ENCODE results near the gene CBX3. TPM values are rescaled to one million over a fixed set of nuclear protein-coding genes. Genes with fewer than 3 reads are reported as not detected.
"Not testable (repeated sequence)": the region's sequence is repeated elsewhere in the genome, so short reads cannot be mapped to it uniquely, and the experiment has no call there.

Gene CBX3
- total RNA-seq = 98.7 to 132 TPM (median 102 TPM) in 3 replicates
- long read RNA-seq, transcript CBX3-201 (6 exons, 2,128 nt) = minor isoform, 9 of 178 reads
- long read RNA-seq, transcript CBX3-202 (6 exons, 1,857 nt) = major isoform, 136 of 178 reads
- long read RNA-seq, partial matches to known transcripts = 8 of 178 reads
- long read RNA-seq, other reads (novel, unspliced or antisense) = 22 of 178 reads

GRCh38 chr7:26201247-26202018 is at the start of gene CBX3:
CBX3 (plus strand) TSS chr7:26201745; CDS start chr7:26202999, 1,254 bp downstream.
- Mint-ChIP-seq H3K4me3 (ENCODE audit: unreplicated experiment) (peak within 1 kb of the TSS; percentile 99), H3K9me3 (ENCODE audit: low read depth) (no peaks in the 10 kb centered on the region), H3K4me1 (ENCODE audit: low read depth) (peaks cover 48% of the 10 kb centered on the region), H3K27me3 (ENCODE audit: low read depth) (no peaks in the 10 kb centered on the region), H3K36me3 (ENCODE audit: low read depth) (peaks cover 34% of the 10 kb centered on the region), H3K27ac (ENCODE audit: unreplicated experiment) (peak within 1 kb of the TSS; percentile 100)
- TF ChIP-seq, protein P1, sequence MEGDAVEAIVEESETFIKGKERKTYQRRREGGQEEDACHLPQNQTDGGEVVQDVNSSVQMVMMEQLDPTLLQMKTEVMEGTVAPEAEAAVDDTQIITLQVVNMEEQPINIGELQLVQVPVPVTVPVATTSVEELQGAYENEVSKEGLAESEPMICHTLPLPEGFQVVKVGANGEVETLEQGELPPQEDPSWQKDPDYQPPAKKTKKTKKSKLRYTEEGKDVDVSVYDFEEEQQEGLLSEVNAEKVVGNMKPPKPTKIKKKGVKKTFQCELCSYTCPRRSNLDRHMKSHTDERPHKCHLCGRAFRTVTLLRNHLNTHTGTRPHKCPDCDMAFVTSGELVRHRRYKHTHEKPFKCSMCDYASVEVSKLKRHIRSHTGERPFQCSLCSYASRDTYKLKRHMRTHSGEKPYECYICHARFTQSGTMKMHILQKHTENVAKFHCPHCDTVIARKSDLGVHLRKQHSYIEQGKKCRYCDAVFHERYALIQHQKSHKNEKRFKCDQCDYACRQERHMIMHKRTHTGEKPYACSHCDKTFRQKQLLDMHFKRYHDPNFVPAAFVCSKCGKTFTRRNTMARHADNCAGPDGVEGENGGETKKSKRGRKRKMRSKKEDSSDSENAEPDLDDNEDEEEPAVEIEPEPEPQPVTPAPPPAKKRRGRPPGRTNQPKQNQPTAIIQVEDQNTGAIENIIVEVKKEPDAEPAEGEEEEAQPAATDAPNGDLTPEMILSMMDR (IDR thresholded peaks at IDR 0.05) = no peak
- peak; percentile 96 for DNase-seq (ENCODE audit: low spot score)

- TF ChIP-seq, protein P1 (IDR thresholded peaks at IDR 0.05) = peak; percentile 35
- H3K4me1 Mint-ChIP-seq (ENCODE audit: low read depth) = peaks cover 24% of the 10 kb centered on the region
- H3K9me3 Mint-ChIP-seq (ENCODE audit: low read depth) = no peaks in the 10 kb centered on the region
- no peak for DNase-seq (ENCODE audit: low spot score)
- H3K27ac Mint-ChIP-seq (ENCODE audit: unreplicated experiment) = no peak within 1 kb of the TSS
- H3K27me3 Mint-ChIP-seq (ENCODE audit: low read depth) = peaks cover 32% of the 10 kb centered on the region
- H3K4me3 Mint-ChIP-seq (ENCODE audit: unreplicated experiment) = peak within 1 kb of the TSS; percentile 58
- H3K36me3 Mint-ChIP-seq (ENCODE audit: low read depth) = peaks cover 4% of the 10 kb centered on the region
Measured at GRCh38 chr7:26151953-26152781, 49.4 kb upstream of the CBX3 start, which contains the start of gene NFE2L3. NFE2L3 (plus strand) TSS chr7:26152198; CDS start chr7:26152499, 301 bp downstream.

DNA sequence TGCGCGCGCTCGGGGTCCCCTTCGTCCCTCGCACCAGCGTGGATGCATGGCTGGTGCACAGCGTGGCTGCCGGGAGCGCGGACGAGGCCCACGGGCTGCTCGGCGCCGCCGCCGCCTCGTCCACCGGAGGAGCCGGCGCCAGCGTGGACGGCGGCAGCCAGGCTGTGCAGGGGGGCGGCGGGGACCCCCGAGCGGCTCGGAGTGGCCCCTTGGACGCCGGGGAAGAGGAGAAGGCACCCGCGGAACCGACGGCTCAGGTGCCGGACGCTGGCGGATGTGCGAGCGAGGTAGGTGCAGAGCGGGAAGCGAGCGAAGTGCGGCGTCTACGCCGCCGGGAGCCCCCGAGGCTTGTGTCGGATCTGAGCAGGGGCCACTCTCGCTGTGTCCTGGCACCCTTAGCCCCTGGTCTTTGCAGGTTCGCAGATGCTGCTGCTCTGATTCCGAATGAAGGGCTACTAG is 48.7 kb upstream of the CBX3 start:
- peaks cover 24% of the 10 kb centered on the region for H3K4me1 Mint-ChIP-seq (ENCODE audit: low read depth)
- DNase-seq (ENCODE audit: low spot score); H3K36me3 Mint-ChIP-seq (ENCODE audit: low read depth); H3K9me3 Mint-ChIP-seq (ENCODE audit: low read depth); H3K27ac Mint-ChIP-seq (ENCODE audit: unreplicated experiment): not testable (repeated sequence)
- H3K27me3 Mint-ChIP-seq (ENCODE audit: low read depth) = peaks cover 32% of the 10 kb centered on the region
- H3K4me3 Mint-ChIP-seq (ENCODE audit: unreplicated experiment) = peak overlapping the region; percentile 36

DNA sequence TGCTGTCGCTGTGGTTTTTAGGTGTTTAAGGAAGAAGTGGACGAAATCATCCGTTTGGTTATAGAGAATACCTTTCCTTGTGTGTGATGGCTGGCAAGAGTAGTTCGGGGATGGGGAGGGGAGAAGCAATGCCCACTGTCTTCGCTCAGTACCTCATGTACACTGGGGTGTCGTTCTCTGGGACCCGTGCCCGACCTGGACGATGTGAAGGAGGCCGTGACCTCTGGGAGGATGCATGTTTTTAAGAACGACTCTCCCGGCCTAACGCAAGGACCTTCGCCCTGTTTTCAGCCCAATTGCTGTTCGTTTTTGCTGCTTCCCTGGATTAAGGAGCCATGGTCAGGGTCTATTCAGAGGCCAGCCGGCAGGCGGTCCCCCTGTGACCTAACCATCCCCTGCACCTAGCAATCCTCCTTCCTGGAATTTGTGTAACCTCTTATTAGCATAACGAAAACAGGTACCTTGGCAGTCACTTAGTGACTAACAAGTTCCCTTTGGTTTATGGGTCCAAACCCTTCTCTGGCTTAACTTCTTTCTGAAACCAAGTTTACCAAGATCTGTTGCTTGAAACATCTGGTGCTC is 48.2 kb upstream of the CBX3 start:
- H3K4me1 Mint-ChIP-seq (ENCODE audit: low read depth) = peaks cover 24% of the 10 kb centered on the region
- peaks cover 32% of the 10 kb centered on the region for H3K27me3 Mint-ChIP-seq (ENCODE audit: low read depth)

More for the DNA sequence above, 48.2 kb upstream of the CBX3 start:
- Mint-ChIP-seq H3K9me3 (ENCODE audit: low read depth) (no peaks in the 10 kb centered on the region), H3K4me3 (ENCODE audit: unreplicated experiment) (peak overlapping the region; percentile 36), H3K27ac (ENCODE audit: unreplicated experiment) (no peak overlapping the region), H3K36me3 (ENCODE audit: low read depth) (peaks cover 4% of the 10 kb centered on the region)
- no peak for DNase-seq (ENCODE audit: low spot score)
- TF ChIP-seq, protein P1 (IDR thresholded peaks at IDR 0.05) = no peak

Measured in chondrocyte (in vitro differentiated cells).